ENCODE results near the gene GOLM1.
"Not testable (repeated sequence)": the region's sequence is repeated elsewhere in the genome, so short reads cannot be mapped to it uniquely, and the experiment has no call there.

The GOLM1 gene

GRCh38 chr9:86098824-86099700 lies at the start of gene GOLM1:
Gene GOLM1 (minus strand): TSS chr9:86099558. CDS start chr9:86079320, 20,238 bp downstream.
- peak; percentile 65 for DNase-seq (ENCODE audit: low read depth)

DNA sequence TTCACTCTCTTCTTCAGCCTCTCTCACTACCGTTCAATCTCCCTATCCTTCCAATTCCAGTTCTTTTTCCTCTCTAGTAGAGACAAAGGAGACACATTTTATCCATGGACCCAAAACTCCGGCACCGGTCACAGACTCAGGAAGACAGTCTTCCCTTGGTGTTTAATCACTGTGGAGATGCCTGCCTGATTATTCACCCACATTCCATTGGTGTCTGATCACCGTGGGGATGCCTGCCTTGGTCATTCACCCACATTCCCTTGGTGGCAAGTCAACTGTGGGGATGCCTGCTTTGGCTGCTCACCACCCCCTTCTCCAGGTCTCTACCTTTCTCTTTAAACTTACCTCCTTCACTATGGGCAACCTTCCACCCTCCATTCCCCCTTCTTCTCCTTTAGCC lies 47.3 kb upstream of the GOLM1 start:
- DNase-seq (ENCODE audit: low read depth): not testable (repeated sequence)

- not testable (repeated sequence) for DNase-seq (ENCODE audit: low read depth)
These were observed 46.6 kb upstream of the GOLM1 start for GRCh38 chr9:86145960-86146359.

- no peak for DNase-seq (ENCODE audit: low read depth)
These were observed 43.6 kb upstream of the GOLM1 start for GRCh38 chr9:86142973-86143372.

DNA sequence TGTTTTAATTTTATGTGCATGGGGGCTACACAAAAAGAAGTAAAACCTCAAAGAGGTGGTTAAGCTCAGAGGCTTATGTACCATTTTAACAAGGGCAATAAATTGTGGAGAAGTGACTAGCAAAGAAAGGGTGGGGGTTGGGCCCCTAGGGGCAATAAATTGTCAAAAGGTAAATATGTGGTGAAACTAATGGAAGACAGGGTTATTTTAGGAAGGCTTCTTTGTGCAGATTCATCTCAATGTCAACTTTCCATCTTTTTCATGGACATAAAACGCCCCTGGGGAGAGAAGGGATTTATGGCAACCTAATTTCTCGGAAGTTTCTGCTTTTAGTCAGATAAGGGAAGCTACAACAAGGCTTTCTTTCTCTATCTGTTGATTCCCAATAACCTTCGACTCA lies 42.5 kb upstream of the GOLM1 start:
- no peak for DNase-seq (ENCODE audit: low read depth)

GRCh38 chr9:86135371-86135770 lies 36.0 kb upstream of the GOLM1 start:
- DNase-seq (ENCODE audit: low read depth): no peak

- no peak for DNase-seq (ENCODE audit: low read depth)
These were observed 35.0 kb upstream of the GOLM1 start for GRCh38 chr9:86134361-86134760.

DNA sequence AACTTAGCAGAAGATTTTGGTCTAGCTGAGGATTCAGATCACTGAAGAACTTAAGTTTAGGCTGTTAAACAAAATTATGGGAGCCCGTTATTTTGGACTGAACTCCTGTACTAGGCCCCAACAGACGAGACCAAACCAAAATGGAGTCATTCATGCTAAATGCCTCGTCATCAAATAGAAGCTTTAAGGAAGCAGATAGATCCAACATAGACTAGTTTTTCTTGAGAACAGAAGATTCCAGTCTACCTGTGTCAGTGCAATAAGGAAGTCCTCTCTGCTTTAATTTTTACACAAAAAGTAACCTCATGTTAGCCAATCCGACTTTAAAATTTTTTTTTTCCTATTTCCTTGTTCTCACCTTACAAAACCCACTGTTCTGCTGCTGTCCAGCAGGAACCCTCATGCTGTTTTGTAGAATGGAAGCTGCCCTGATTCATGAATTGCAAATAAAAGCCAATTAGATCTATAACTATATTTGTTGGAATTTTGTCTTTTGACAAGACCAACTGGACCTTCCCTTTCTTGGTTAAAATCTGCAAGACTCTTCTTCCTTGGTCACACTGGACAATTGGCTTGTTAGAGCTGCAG lies 29.0 kb upstream of the GOLM1 start:
- no peak for DNase-seq (ENCODE audit: low read depth)

DNA sequence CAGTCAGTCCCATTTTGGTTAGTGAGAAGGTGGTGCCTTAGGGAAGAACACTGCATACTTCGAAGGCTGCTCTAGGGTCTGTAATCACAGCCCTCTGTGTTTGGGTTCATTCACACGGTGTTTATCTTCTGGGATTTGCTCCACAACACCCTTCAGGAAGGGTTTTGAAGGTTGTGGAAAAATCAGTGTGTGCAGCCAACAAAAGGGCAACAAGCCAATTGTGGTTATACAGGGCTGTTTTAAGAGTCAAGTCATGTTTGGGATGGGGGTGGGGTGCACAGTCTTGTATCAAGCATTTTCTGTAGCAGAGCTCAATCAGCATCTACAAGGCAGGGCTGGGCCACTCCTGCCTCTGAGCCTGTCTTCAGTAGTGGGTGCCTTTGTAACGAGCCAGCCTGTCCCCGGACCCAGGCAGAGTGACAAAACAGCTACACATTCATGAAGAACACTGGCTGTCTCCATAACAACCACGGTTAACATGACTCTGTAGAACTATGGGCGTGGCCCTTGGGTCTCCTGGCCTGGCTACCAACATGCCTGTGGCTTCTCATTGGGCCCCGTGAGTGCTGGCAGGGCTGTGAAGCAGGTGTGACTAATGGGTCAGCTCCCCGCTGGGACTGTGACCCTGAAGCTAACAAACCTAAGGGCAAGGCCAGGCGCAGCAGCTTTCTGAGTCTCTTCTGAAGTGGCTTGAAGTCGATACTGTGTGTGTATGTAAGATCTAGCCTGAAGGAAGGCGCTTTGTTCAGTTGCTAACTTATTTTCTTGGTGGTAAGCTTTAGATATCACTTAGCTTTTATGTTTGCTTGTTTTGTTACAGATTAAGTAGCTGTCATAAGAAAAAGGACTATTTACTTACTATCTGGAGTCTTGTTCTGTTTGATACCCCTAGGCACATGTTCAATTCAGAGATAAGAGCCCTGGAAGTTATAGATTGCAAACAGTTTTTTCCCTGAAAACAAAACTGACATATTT lies 27.9 kb upstream of the GOLM1 start:
- DNase-seq (ENCODE audit: low read depth): peak; percentile 52

GRCh38 chr9:86122311-86122710 lies 23.0 kb upstream of the GOLM1 start:
- DNase-seq (ENCODE audit: low read depth): no peak

DNA sequence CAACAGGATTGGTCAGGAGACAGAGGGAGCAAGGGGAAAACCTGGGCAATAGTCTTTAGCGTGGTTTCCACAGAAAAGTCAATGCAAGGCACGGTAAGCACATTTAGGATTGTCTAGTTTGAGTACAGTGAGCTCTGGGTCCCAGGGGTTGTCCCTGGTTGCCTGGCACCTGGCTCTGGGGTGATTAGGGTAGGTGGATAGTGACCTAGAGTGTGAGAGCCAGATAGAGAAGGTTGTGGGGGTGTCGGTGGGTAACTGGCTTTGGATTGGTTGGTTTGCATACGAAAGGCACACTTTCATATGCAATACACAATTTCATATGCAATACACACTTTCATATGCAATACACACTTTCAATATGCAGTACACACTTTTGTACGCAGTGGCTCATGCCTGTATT lies 20.1 kb upstream of the GOLM1 start:
- DNase-seq (ENCODE audit: low read depth): no peak

- no peak for DNase-seq (ENCODE audit: low read depth)
These were observed 17.1 kb upstream of the GOLM1 start for GRCh38 chr9:86116425-86116824.

- no peak for DNase-seq (ENCODE audit: low read depth)
These were observed 16.5 kb upstream of the GOLM1 start for GRCh38 chr9:86115886-86116285.

DNA sequence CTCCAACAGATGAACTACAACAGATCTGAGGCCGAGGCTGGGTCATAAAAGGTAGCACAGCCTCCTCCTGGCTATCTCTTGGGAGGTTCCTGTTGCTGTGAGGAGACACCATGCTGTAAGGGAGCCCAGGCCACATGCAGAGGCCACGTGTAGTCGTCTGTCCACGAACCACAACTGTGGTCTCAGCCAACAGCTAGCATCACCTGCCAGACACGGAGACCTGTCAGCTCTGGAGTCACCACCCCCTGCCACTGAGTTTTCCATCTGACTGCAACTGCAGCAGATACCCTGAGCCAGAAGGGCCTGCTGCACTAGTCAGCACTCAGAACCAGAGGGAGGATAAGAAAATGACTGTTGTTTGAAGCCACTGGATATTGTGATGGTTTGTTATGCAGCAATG lies 12.7 kb upstream of the GOLM1 start:
- DNase-seq (ENCODE audit: low read depth): no peak

DNA sequence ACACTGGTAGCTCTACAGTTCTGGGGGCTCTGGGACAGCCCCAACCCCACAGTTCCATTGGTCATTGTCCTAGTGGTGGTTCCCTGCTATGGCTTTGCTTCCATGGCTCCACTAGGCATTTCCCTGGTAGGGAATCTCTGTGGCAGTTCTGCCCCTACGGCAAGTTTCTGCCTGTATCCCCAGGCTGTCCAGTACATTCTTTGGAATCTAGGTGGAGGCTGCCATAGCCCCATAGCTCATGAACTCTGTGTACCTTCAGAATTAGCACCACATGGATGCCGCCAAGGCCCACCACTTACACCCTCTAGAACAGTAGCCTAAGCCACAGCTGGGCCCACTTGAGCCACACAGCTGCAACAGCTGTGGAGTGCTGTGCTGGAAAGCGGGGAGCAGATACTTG lies 3.3 kb upstream of the GOLM1 start:
- no peak for DNase-seq (ENCODE audit: low read depth)

DNA sequence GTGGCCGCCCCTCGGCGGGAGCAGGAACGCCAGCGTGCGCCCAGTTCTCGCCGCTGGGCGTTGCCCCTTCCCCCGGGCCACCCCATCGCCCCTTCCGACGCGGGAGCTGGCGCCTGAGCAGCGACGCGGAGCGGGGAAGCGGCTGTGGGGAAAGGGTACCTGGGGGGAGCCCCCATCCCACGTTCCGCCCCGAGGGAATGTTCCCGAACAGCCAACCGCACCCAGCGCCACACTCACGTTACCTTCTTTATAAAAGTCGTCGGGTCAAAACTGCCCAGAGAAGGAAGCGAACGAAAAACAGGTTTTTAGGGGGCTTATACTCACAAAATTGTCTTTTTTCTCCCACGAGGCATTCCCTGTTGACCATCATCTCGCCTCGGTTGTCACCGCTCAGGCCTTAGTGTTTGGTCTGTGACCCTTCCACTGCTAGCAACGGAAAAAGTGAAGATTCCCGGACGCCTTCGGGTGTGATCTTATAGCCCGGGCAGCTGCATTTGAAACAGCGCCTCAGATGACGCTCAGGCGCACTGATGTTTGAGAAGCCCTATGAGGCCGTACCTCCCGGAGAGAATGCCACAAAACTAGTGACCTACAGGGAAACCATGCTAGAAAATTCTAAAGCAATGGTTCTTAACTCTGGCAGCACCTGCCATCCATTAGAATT lies 475 bp upstream of the GOLM1 start:
- peak; percentile 68 for DNase-seq (ENCODE audit: low read depth)

GRCh38 chr9:86097510-86098224 lies 1.7 kb downstream of the GOLM1 start:
- no peak for DNase-seq (ENCODE audit: low read depth)

DNA sequence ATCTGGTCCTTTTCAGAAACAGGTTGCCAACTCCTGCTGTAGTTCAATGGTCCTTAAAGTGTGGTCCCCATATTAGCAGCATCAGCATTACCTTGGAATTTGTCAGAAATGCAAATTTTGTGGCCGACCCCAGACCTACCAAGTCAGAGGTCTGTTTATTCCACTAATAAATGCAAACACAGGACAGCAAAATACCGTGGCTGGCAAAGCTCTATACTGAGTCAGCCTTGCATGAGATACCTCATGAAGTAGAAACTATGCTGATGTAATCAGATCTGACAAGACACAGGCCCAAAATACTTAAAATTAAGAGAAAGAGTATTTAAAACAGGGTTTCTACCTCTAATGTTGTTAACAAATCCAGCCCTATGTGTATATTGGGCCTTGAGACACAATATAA lies 3.0 kb downstream of the GOLM1 start:
- no peak for DNase-seq (ENCODE audit: low read depth)

DNA sequence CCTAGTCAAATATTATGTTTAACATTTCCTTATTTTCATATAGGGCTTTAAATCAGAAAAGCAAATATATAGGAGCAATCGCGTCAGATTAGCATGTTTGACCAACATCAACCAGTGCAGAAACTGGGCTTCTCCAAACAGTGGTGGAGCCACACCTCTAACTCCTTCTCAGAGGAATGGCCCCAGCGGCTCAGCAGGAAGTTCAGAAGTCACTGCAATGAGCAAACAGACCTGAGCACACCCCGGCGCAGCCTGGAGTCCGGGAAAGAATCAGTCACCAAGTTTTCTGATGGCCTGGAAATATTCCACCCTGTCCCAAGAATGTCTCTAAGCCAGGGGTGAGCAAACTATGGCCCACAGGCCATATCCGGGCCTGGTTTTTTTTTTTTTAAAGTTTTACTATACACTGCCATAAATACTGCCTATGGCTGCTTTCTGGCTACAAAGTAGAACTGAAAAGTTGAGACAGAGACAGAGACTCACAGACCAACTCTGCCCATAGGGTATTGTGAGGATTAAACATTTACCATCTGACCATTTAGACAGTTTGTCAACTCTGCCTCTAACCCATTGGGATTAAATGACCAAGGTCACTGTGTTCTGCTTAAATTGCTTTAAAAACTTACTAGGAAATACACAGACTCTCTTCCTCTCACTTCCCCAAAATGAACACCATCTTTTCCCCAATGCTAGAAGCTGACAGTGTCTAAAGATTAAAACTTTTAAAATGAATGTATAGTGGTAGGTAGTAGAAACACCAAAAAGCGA lies 5.4 kb downstream of the GOLM1 start:
- DNase-seq (ENCODE audit: low read depth): no peak

GRCh38 chr9:86091477-86091876 lies 7.9 kb downstream of the GOLM1 start:
- DNase-seq (ENCODE audit: low read depth): no peak

All from fibroblast of gingiva (primary cell).